Stimulated activated CD8-positive, alpha-beta memory T cell treated with anti-CD3 and anti-CD28 coated beads, Interleukin-2, amount 100 ng/mL, for 1 hour (primary cell): ENCODE measurements around the gene PBX2.
A peak's percentile ranks its signal among the peaks of the same experiment; 100 is the strongest.
"Not testable (repeated sequence)": the region's sequence is repeated elsewhere in the genome, so short reads cannot be mapped to it uniquely, and the experiment has no call there.

Experiments
- DNase-seq, 2 donors: peaks; one replicate each; pipeline ENCODE4 v3.0.0-alpha.2; 2020; ENCODE audit warnings: low read depth in 2 of 2

PBX2 gene

GRCh38 chr6:32187725-32188380 lies 2.1 kb downstream of the PBX2 start:
- DNase-seq, result not testable (repeated sequence)

- no peak for DNase-seq
These were observed 2.8 kb downstream of the PBX2 start for GRCh38 chr6:32187009-32187709.

- not testable (repeated sequence) for DNase-seq
These were observed 3.7 kb downstream of the PBX2 start for GRCh38 chr6:32186151-32186840.

- peak in 1 of 2 donors; percentile 37 for DNase-seq
These were observed 4.3 kb downstream of the PBX2 start for GRCh38 chr6:32185681-32186131.

- DNase-seq, result no peak
These were observed 5.8 kb downstream of the PBX2 start, which contains the start of gene AGER for GRCh38 chr6:32184084-32184640. Gene AGER, minus strand, starts transcription at chr6:32184253. Its CDS starts 31 bp downstream, at chr6:32184222.

- DNase-seq, result no peak
These were observed 6.4 kb downstream of the PBX2 start for GRCh38 chr6:32183483-32184083.

GRCh38 chr6:32183030-32183429 lies 7.0 kb downstream of the PBX2 start:
- no peak for DNase-seq

- DNase-seq, result no peak
These were observed 7.4 kb downstream of the PBX2 start for GRCh38 chr6:32182555-32182981.

- no peak for DNase-seq
These were observed 8.0 kb downstream of the PBX2 start for GRCh38 chr6:32181915-32182529.

- DNase-seq, result no peak
These were observed 8.8 kb downstream of the PBX2 start for GRCh38 chr6:32181148-32181702.

- no peak for DNase-seq
These were observed 10.1 kb downstream of the PBX2 start for GRCh38 chr6:32179766-32180405.

GRCh38 chr6:32178547-32179440 lies 11.2 kb downstream of the PBX2 start:
- DNase-seq, result no peak

GRCh38 chr6:32177788-32178546 lies 12.0 kb downstream of the PBX2 start, which contains the start of gene RNF5:
Gene RNF5, plus strand, starts transcription at chr6:32178405. Its CDS starts 107 bp downstream, at chr6:32178512.
- DNase-seq, result peak; percentile 80 to 86

- DNase-seq, result no peak
These were observed 12.7 kb downstream of the PBX2 start for GRCh38 chr6:32177183-32177787.

GRCh38 chr6:32176476-32177182 lies 13.4 kb downstream of the PBX2 start:
- DNase-seq, result no peak

- peak; percentile 92 for DNase-seq
These were observed 14.1 kb downstream of the PBX2 start, which contains the start of gene AGPAT1 for GRCh38 chr6:32175711-32176475. Gene AGPAT1, minus strand, starts transcription at chr6:32176084. Its CDS starts 4,588 bp downstream, at chr6:32171496.

- DNase-seq, result no peak
These were observed 14.7 kb downstream of the PBX2 start for GRCh38 chr6:32175322-32175710.
